Choroid plexus epithelial cell (primary cell): ENCODE data around the gene TREH.
"Not testable (repeated sequence)": the region's sequence is repeated elsewhere in the genome, so short reads cannot be mapped to it uniquely, and the experiment has no call there.

Experiments used
- DNase-seq: peaks from one replicate; pipeline ENCODE4 v3.0.0-alpha.2; 2010; ENCODE audit warnings: low read depth
- H3K4me3 ChIP-seq: 2 replicates; pipeline ENCODE4 v1.5.1; 2011; ENCODE audit warnings: low read depth, mild to moderate bottlenecking, control low read depth, low read length, moderate library complexity
- TF ChIP-seq, protein P1 (sequence below): conservative IDR thresholded peaks from 2 replicates; pipeline ENCODE4 v1.5.1; 2011; ENCODE audit warnings: low read depth, mild to moderate bottlenecking, control low read depth, inconsistent platforms, low read length, moderate library complexity

The TREH gene

GRCh38 chr11:118690553-118691304 lies 11.3 kb upstream of the TREH start:
- no peak for DNase-seq
- no peak overlapping the region for H3K4me3 ChIP-seq
- TF ChIP-seq, protein P1, sequence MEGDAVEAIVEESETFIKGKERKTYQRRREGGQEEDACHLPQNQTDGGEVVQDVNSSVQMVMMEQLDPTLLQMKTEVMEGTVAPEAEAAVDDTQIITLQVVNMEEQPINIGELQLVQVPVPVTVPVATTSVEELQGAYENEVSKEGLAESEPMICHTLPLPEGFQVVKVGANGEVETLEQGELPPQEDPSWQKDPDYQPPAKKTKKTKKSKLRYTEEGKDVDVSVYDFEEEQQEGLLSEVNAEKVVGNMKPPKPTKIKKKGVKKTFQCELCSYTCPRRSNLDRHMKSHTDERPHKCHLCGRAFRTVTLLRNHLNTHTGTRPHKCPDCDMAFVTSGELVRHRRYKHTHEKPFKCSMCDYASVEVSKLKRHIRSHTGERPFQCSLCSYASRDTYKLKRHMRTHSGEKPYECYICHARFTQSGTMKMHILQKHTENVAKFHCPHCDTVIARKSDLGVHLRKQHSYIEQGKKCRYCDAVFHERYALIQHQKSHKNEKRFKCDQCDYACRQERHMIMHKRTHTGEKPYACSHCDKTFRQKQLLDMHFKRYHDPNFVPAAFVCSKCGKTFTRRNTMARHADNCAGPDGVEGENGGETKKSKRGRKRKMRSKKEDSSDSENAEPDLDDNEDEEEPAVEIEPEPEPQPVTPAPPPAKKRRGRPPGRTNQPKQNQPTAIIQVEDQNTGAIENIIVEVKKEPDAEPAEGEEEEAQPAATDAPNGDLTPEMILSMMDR: no peak

DNA sequence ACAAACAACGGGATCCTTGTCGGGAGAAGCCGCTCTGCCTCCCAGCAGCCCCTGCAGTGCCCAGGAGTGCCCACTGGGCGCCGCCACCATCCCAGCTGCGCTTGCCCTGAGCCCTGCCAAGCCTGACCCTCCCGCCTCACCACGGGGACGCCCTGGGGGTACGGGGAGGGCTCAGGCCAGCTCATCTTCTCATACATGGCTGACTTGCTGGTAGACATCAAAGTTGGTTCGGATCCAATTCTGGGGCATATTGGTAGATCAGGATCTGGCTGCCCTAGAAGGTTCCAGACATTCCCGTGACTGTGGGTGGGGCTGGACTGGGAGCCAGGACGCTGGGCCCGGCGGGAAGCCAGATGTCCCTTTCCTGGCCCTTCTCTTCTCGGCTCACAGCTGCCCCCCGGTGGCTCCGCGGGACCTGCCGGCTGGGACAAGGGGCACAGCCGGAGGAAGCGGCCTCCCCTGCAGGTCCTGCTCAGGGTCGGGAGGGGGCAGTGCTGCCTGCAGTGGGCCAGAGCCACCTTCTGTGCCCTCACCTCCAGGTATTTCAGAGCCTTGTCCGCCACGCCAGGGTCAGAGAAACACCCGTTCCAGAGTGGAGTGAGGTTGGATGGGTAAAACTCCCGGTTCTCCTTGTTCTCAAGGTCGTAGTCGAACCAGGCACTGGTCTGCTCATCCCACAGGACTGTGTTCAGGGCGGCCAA lies 10.6 kb upstream of the TREH start:
- TF ChIP-seq, protein P1: peak; percentile 76
- H3K4me3 ChIP-seq: peak overlapping the region; percentile 51
- peak; percentile 87 for DNase-seq

GRCh38 chr11:118689503-118689851 lies 10.0 kb upstream of the TREH start:
- no peak for DNase-seq
- no peak overlapping the region for H3K4me3 ChIP-seq

GRCh38 chr11:118688851-118689502 lies 9.5 kb upstream of the TREH start:
- TF ChIP-seq, protein P1: no peak
- no peak overlapping the region for H3K4me3 ChIP-seq
- DNase-seq: no peak

More at GRCh38 chr11:118689503-118689851, 10.0 kb upstream of the TREH start:
- TF ChIP-seq, protein P1: no peak

- DNase-seq, H3K4me3 ChIP-seq: not testable (repeated sequence)
These were observed 8.9 kb upstream of the TREH start for GRCh38 chr11:118688339-118688738.

GRCh38 chr11:118687906-118688305 lies 8.5 kb upstream of the TREH start:
- H3K4me3 ChIP-seq: no peak overlapping the region
- no peak for DNase-seq
- TF ChIP-seq, protein P1: no peak

- DNase-seq: no peak
- H3K4me3 ChIP-seq: no peak overlapping the region
- TF ChIP-seq, protein P1: no peak
These were observed 4.7 kb upstream of the TREH start for GRCh38 chr11:118684187-118684586.

DNA sequence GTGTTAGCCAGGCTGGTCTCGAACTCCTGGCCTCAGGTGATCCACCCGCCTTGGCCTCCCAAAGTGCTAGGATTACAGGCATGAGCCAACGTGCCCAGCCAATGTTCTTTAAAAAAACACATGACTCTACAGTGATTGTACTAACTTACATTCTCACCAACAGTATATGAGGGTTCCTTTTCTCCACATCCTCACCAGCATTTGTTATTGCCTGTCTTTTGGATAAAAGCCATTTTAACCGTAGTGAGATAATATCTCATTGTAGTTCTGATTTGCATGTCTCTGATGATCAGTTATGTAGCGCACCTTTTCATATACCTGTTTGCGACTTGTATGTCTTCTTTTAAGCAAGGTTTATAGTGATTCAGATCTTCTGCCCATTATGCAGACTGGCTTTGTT lies 3.5 kb upstream of the TREH start:
- not testable (repeated sequence) for DNase-seq, H3K4me3 ChIP-seq
